GM10266 (cell line): ENCODE measurements around the gene TNNI2.

Experiments
- DNase-seq: peaks from one replicate; pipeline ENCODE4 v3.0.0; 2012; ENCODE audit errors: extremely low spot score
- CTCF ChIP-seq: IDR thresholded peaks from 2 replicates; pipeline ENCODE4 v1.5.1; 2012; ENCODE audit warnings: mild to moderate bottlenecking, low read depth; ENCODE audit not compliant: control insufficient read depth, insufficient read depth; ENCODE audit errors: missing control alignments

Gene TNNI2

DNA sequence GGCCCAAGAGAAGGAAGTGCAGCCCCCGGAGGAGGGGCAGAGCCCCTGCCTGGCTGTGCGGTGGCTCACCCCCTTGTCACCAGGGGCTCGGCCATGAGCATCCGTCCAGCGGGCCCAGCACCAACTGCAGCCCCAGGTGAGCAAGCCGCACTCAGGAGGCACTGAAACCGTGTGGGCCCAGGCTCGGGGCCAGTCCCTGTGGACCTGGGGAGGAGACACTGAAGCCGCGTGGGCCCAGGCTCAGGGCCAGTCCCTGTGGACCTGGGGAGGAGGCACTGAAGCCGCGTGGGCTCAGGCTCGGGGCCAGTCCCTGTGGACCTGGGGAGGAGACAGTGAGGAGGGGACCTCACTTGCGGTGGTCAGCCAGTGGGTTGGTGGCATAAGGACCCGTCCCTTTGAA lies 28.0 kb downstream of the TNNI2 start:
- TF ChIP-seq CTCF: no peak
- DNase-seq: no peak

GRCh38 chr11:1867381-1867780 lies 28.6 kb downstream of the TNNI2 start:
- DNase-seq: no peak
- no peak for TF ChIP-seq CTCF

GRCh38 chr11:1868056-1868635 lies 29.4 kb downstream of the TNNI2 start:
- no peak for TF ChIP-seq CTCF
- no peak for DNase-seq

DNA sequence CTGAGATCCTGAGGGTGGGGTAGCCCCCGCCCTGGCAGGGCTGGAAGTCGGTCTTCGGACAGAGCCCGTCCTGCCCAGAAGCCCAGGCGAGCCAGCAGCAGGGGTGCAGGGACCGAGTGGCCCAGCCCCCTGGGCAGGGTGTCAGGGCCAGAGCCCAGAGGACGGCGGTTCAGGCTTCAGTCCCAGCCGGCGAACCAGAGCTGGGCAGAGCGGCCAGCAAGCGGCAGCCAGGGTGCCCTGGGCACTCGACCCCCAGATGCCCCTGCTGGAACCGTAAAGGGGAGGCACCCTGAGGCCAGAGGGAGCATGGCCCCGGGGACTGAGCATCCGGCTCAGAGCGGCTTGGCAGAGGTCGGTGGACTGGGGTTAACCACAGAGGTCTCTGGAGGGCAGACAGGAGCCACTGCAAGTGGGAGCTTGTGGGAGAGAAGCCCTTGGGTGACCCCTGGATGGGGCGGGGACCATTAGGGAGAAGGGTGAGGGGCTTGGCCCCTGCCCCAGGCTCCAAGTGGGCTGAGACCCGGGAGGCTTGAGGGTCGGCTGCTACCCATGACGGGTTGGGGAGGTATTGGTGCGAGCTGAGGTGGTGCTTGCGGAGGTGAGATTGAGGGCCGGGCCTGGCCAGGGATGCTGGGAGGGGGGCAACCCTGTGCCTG lies 30.0 kb downstream of the TNNI2 start:
- DNase-seq: no peak
- no peak for TF ChIP-seq CTCF

DNA sequence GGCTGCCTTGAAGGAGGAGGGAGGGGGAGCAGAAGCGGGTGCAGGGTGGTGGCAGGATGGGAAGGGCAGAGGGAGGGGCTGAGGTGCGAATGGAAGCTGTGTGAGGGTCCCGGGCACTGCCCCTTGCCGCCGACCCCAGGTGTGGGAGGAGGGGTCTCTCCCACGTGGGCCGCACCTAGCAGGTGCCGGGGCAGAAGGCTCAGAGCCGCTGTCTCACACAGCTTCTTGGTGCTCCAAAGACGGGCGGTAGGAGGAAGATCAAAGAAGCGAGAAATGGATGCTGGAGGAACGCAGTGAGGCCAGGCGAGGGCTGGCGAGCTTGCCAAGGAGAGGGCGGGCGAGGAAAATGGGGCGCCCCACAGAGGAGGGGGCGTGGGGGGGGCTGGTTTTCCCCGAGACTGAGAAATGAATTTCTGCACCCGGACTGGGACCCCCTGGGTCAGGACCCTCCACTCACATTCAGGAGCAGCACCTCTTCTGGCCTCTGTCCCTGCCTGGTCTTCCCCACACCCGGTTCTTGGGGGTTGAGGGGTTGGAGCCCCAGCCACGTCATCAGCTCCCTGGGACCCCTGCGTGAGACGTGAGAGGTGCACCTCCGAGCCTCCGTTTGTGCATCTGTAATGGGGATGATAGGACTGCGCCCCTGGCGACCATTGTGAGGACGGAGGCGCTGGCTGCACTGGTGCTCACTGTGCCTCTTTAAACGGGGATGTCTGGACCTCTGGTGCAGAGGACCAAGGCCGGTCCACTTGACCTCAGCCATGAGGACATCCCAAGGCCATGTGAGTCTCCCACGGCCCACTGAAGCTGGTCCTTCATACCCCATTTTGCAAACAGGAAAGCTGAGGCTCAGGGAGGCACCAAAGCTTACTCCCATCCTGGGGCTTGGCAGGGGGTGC lies 30.9 kb downstream of the TNNI2 start:
- TF ChIP-seq CTCF: no peak
- peak; percentile 37 for DNase-seq

DNA sequence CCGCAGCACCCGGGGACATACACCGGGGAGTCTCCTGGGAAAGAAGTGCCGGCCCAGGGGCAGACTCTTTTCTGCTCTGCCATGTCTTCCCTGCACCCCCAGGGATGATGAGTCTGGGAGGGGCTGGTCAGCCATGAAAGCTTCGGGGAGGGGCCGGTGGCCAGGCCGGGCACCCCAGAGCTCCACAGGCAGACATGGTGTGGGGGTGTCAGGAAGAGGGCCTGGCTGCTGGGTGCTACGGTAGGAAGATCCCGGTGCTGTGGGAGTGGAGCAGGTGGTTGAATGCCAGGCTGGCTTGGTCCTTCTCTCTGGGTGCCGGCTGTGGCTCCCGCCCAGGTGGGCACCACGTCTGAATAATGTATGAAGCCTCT lies 31.5 kb downstream of the TNNI2 start:
- no peak for TF ChIP-seq CTCF
- DNase-seq: peak; percentile 40

GRCh38 chr11:1870721-1871466 lies 32.1 kb downstream of the TNNI2 start:
- no peak for TF ChIP-seq CTCF
- no peak for DNase-seq
